Gastrocnemius medialis (tissue), 4 donors: ENCODE results near the gene NDUFA11. TPM values are rescaled to one million over a fixed set of nuclear protein-coding genes. Genes with fewer than 3 reads are reported as not detected.
A peak's percentile ranks its signal among the peaks of the same experiment; 100 is the strongest.

Experiments
- ATAC-seq, 2 donors: fragments of 150-250 bp; one replicate each; pipeline ENCODE4 v1.9.1; 2016
- DNase-seq, 2 donors: peaks; one replicate each; pipeline ENCODE4 v3.0.0-alpha.2; 2019
- H3K27ac ChIP-seq, 4 donors: fragments of 200-600 bp; sonication (generic); 1 replicate in 1 of 4; 2 replicates in 3 of 4; pipeline ENCODE4 v1.5.1; 2016 to 2018; ENCODE audit warnings: mild to moderate bottlenecking in 2 of 4, moderate library complexity in 1 of 4
- H3K27me3 ChIP-seq, 3 donors: fragments of 200-600 bp; sonication (generic) in 2 of 3; 1 replicate in 1 of 3; 2 replicates in 2 of 3; pipeline versions ENCODE4 v1.5.1 to v1.6.0; 2016 to 2019; ENCODE audit warnings: mild to moderate bottlenecking in 1 of 3, moderate library complexity in 1 of 3
- H3K36me3 ChIP-seq, 2 donors: fragments of 200-600 bp; sonication (generic) in 1 of 2; one replicate each; pipeline ENCODE4 v1.5.1; 2017 to 2018
- H3K4me1 ChIP-seq, 2 donors: fragments of 200-600 bp; sonication (generic) in 1 of 2; one replicate each; pipeline ENCODE4 v1.5.1; 2016 to 2017; ENCODE audit warnings: mild to moderate bottlenecking in 2 of 2
- H3K4me3 ChIP-seq, 4 donors: fragments of 200-600 bp; sonication (generic) in 3 of 4; 1 replicate in 1 of 4; 2 replicates in 3 of 4; pipeline ENCODE4 v1.5.1; 2016 to 2019; ENCODE audit warnings: mild to moderate bottlenecking in 2 of 4
- H3K9me3 ChIP-seq, 3 donors: fragments of 200-600 bp; sonication (generic) in 2 of 3; 1 replicate in 1 of 3; 2 replicates in 2 of 3; pipeline ENCODE4 v1.5.1; 2016 to 2019
- POLR2A ChIP-seq, 2 donors: fragments of 450-650 bp; IDR thresholded peaks; one replicate each; pipeline ENCODE4 v1.6.1; 2017; ENCODE audit warnings: antibody characterized with exemption in 2 of 2, mild to moderate bottlenecking in 2 of 2, moderate library complexity in 2 of 2
- in situ Hi-C, 4 donors: fragments of 200-750 bp; cut with MboI; loops; one replicate each; pipeline versions ENCODE4 v1.15.0 to v1.8.0; 2017; ENCODE audit warnings: low sequenced_read_pairs in 4 of 4
- intact Hi-C: fragments of 100-400 bp; cut with DNase I; formaldehyde crosslinking; loops from one replicate; pipeline ENCODE4 v1.15.1; 2023; ENCODE audit warnings: low total_unique reads
- total RNA-seq, 4 donors: library from RNA; depleted of rRNA; stranded (reverse); fragments of >200 nt; gene quantifications; one replicate each; pipeline versions ENCODE4 v1.1.0 to v1.2.3, GENCODE V29; 2016
- TF ChIP-seq, protein P1 (sequence below), 5 experiments: fragments of 450-650 bp in 3 of 5; fragments of 200-600 bp in 2 of 5; sonication (generic) in 2 of 5; IDR thresholded peaks in 4 of 5; conservative IDR thresholded peaks in 1 of 5; 1 replicate in 4 of 5; 2 replicates in 1 of 5; pipeline ENCODE4 v1.5.1; 2016 to 2019; ENCODE audit warnings: antibody characterized with exemption in 5 of 5, mild to moderate bottlenecking in 3 of 5, moderate library complexity in 3 of 5

NDUFA11 gene
- total RNA-seq, 4 donors from 2014 or later: 190 to 349 (median 221) TPM

DNA sequence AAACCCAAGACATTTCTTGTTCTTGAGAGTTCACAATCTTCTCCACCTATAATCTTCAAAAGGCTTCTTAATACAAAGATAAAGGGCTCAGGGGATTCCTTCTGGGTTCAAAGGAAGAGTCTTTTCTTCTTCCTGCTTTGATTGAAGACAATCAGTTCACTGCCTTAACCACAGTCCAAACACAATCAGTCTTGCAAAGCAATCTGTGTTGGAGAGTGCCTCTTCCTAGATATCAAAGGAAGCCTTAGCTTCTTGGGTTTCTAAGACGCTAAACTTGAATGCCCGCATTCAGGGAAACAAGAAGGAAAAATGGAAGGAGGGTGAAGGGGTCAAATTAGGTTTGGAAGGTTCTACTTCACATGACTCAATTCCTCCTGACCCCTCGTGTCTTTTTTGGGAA, 47.2 kb upstream of the NDUFA11 start:
- no peak for TF ChIP-seq POLR2A (IDR thresholded peaks at IDR 0.05)
- TF ChIP-seq, protein P1, sequence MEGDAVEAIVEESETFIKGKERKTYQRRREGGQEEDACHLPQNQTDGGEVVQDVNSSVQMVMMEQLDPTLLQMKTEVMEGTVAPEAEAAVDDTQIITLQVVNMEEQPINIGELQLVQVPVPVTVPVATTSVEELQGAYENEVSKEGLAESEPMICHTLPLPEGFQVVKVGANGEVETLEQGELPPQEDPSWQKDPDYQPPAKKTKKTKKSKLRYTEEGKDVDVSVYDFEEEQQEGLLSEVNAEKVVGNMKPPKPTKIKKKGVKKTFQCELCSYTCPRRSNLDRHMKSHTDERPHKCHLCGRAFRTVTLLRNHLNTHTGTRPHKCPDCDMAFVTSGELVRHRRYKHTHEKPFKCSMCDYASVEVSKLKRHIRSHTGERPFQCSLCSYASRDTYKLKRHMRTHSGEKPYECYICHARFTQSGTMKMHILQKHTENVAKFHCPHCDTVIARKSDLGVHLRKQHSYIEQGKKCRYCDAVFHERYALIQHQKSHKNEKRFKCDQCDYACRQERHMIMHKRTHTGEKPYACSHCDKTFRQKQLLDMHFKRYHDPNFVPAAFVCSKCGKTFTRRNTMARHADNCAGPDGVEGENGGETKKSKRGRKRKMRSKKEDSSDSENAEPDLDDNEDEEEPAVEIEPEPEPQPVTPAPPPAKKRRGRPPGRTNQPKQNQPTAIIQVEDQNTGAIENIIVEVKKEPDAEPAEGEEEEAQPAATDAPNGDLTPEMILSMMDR (IDR thresholded peaks at IDR 0.05 in 4 of 5, conservative IDR thresholded peaks at IDR 0.05 in 1 of 5): no peak
- H3K4me1 ChIP-seq: peaks cover 56 to 58% of the 10 kb centered on the region in 2 donors
- H3K36me3 ChIP-seq: no peaks in the 10 kb centered on the region
- intact Hi-C loops: no loop called here
- in situ Hi-C loops: no loop called here
- DNase-seq: no peak
- H3K4me3 ChIP-seq: no peak overlapping the region
- no peak overlapping the region for H3K27ac ChIP-seq
- H3K9me3 ChIP-seq: no peaks in the 10 kb centered on the region
- no peaks in the 10 kb centered on the region for H3K27me3 ChIP-seq
- ATAC-seq: no peak

DNA sequence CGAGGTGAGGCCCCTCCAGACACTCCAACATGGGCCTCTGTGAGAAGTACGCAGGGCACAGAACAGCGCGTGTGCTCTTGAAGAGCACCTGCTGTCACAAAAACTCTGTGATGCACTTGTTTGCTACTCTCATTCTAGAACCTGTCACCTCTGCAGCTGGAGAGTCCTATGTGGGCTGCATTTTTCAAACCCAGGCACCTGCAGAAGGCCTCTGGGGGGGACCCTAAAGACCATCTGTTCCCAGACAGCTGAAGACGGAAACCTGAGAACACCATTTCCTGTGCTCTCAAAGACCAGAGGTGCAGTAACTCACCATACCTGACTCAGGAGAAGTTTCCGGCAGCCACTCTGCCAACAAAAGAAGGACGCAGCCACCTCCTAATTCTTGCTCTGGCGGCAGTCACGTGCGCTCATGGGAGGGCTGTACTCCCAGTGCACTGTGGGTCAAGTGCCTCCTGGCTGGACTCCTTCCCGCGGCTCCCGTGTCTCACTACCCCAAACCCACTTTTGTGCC, 46.3 kb upstream of the NDUFA11 start:
- Histone ChIP-seq H3K4me1 (peaks cover 48 to 53% of the 10 kb centered on the region in 2 donors), H3K36me3 (no peaks in the 10 kb centered on the region), H3K27me3 (no peaks in the 10 kb centered on the region), H3K4me3 (no peak overlapping the region), H3K27ac (no peak overlapping the region), H3K9me3 (no peaks in the 10 kb centered on the region)
- DNase-seq (no peak), ATAC-seq (peak in 1 of 2 donors; percentile 19)
- intact Hi-C loops (no loop called here), in situ Hi-C loops (no loop called here)
- TF ChIP-seq, protein P1 (IDR thresholded peaks at IDR 0.05 in 4 of 5, conservative IDR thresholded peaks at IDR 0.05 in 1 of 5): no peak
- no peak for TF ChIP-seq POLR2A (IDR thresholded peaks at IDR 0.05)

DNA sequence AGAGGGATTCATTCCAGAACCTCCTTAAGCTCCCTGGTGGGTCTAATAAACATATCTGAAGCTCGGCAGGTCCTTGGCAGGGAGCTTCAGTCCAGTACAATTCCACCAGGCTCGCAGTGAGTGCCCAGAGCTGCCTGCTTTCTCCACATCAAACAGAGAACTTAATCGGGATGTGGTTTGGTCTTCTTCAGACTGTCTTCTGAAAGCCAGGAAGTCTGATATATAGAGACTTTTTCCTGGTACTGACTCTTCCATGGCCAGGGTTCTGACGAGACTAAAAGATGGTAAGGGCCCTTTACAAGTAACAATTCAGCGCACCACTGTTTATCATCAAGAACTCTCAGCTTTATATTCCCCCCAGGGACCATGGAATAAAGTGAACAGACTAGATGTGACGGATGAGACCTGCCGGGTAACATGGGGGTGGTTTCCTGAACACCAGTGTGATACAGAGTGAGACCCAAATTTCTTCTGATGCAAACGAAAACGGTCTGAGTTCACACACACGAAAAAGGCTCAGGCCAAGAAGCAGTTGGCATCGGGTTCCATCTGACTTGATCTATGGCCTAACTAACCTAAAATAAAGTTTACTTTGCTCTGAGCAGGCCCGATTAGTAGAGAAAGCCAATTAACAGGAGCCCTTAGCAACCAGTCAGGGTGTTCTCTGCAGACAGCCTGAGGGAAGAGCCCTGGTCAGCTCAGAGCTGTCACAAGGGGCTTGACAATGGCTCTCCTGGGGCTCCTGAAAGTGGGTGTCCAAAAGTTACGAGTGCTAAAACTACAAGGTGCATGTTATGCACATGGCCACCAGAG, 45.4 kb upstream of the NDUFA11 start:
- no peaks in the 10 kb centered on the region for H3K27me3 ChIP-seq
- H3K4me1 ChIP-seq: peaks cover 39 to 44% of the 10 kb centered on the region in 2 donors
- no peak overlapping the region for H3K27ac ChIP-seq
- TF ChIP-seq, protein P1 (IDR thresholded peaks at IDR 0.05 in 4 of 5, conservative IDR thresholded peaks at IDR 0.05 in 1 of 5): no peak
- TF ChIP-seq POLR2A (IDR thresholded peaks at IDR 0.05): no peak
- H3K9me3 ChIP-seq: no peaks in the 10 kb centered on the region
- intact Hi-C loops: no loop called here
- in situ Hi-C loops: no loop called here
- DNase-seq (no peak), ATAC-seq (no peak)
- no peaks in the 10 kb centered on the region for H3K36me3 ChIP-seq
- no peak overlapping the region for H3K4me3 ChIP-seq

DNA sequence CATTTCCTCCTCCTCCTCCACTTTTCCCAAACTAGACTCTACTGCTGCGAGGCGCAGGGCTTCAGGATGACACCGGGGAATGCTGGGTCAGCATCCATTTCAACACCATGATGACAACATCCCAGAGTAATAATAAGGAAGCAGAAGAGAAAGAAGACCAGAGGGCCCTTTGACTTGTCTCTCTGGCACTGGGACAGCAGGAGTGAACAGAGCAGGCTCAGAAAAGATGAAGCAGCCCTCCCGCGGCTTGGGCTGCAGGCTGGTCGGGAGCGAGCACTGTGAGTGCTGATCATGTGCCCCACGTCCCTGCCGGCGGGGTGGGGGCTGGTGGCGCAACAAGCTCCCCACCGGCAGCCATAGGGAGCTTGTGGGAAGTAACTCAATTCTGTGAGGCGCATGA, 43.8 kb upstream of the NDUFA11 start:
- H3K36me3 ChIP-seq: no peaks in the 10 kb centered on the region
- H3K27me3 ChIP-seq: no peaks in the 10 kb centered on the region
- peak overlapping the region; percentile 31 to 50 (median 44) for H3K27ac ChIP-seq
- no peak overlapping the region for H3K4me3 ChIP-seq
- in situ Hi-C loops (no loop called here), intact Hi-C loops (no loop called here)
- peaks cover 24 to 29% of the 10 kb centered on the region in 2 donors for H3K4me1 ChIP-seq
- DNase-seq: peak; percentile 41 to 63
- TF ChIP-seq POLR2A (IDR thresholded peaks at IDR 0.05): no peak
- TF ChIP-seq, protein P1 (IDR thresholded peaks at IDR 0.05 in 4 of 5, conservative IDR thresholded peaks at IDR 0.05 in 1 of 5): no peak
- ATAC-seq: peak; percentile 61 to 74
- no peaks in the 10 kb centered on the region for H3K9me3 ChIP-seq
